A549 (cell line): ENCODE data around the gene CFAP46. TPM values are rescaled to one million over a fixed set of nuclear protein-coding genes. Genes with fewer than 3 reads are reported as not detected.

Experiments
- ATAC-seq, 2 experiments: fragments of 200-7000 bp in 1 of 2; fragments of >200 bp in 1 of 2; cut with Nextera tagmentation in 1 of 2; cut with Tn5 transposase in 1 of 2; 3 replicates each; pipeline versions ENCODE4 v1.8.0 to v1.9.1; 2018 to 2020; ENCODE audit warnings: mild to moderate bottlenecking in 1 of 2, moderate library complexity in 1 of 2
- CTCF ChIA-PET: fragments of 300-600 bp; sonication (Branson Sonifier 250); formaldehyde crosslinking; extraction: SDS; loops from one replicate; lab custom pipeline; 2021; ENCODE audit warnings: antibody characterized with exemption, inconsistent platforms; lab: Yijun Ruan, JAX
- POLR2A ChIA-PET: fragments of 350-600 bp; formaldehyde crosslinking; extraction: SDS; loops from one replicate; lab custom pipeline; 2021; ENCODE audit warnings: antibody characterized with exemption, inconsistent platforms; lab: Yijun Ruan, JAX
- DNase-seq, 2 experiments: peaks; one replicate each; pipeline versions ENCODE4 v3.0.0 to v3.0.0-alpha.2; 2011 to 2016; ENCODE audit warnings: low read depth in 1 of 2, low spot score in 1 of 2
- FAIRE-seq: peaks from 2 replicates; lab custom pipeline; 2011; peaks lifted over from hg19 to GRCh38; lab: Jason Lieb, UNC
- H3K27ac ChIP-seq, 2 experiments: fragments of >200 bp; sonication (Bioruptor Twin); formaldehyde crosslinking; 3 replicates each; pipeline ENCODE4 v1.5.1; 2016 to 2017
- H3K4me1 ChIP-seq: fragments of >200 bp; sonication (Bioruptor Twin); formaldehyde crosslinking; 3 replicates; pipeline ENCODE4 v1.6.1; 2016
- H3K4me2 ChIP-seq: fragments of >200 bp; sonication (Bioruptor Twin); formaldehyde crosslinking; 3 replicates; pipeline ENCODE4 v1.6.1; 2016
- H3K4me3 ChIP-seq: fragments of >200 bp; sonication (Bioruptor Twin); formaldehyde crosslinking; 3 replicates; pipeline ENCODE4 v1.5.1; 2016
- H3K9me3 ChIP-seq: fragments of >200 bp; sonication (Bioruptor Twin); formaldehyde crosslinking; 3 replicates; pipeline ENCODE4 v1.6.1; 2016
- BHLHE40 ChIP-seq: IDR thresholded peaks from 2 replicates; pipeline ENCODE4 v1.6.1; 2012; ENCODE audit warnings: low read depth, low read length, inconsistent platforms
- CBX2 ChIP-seq: fragments of 200-600 bp; sonication (generic); IDR thresholded peaks from 2 replicates; pipeline ENCODE4 v1.6.1; 2016; ENCODE audit warnings: low read depth, mild to moderate bottlenecking, borderline replicate concordance
- CBX8 ChIP-seq: fragments of 200-600 bp; sonication (generic); IDR thresholded peaks from 2 replicates; pipeline ENCODE4 v1.6.1; 2016
- CHD2 ChIP-seq: fragments of 150-350 bp; IDR thresholded peaks from 2 replicates; pipeline ENCODE4 v1.6.1; 2014; ENCODE audit warnings: low read length; ENCODE audit not compliant: partially characterized antibody
- GATA3 ChIP-seq: IDR thresholded peaks from 2 replicates; pipeline ENCODE4 v1.6.1; 2012; ENCODE audit warnings: borderline replicate concordance
- HDAC2 ChIP-seq: fragments of 200-600 bp; sonication (generic); IDR thresholded peaks from 2 replicates; pipeline ENCODE4 v1.6.1; 2016
- HOXB13 ChIP-seq: fragments of 250-450 bp; sonication (Bioruptor Pico); IDR thresholded peaks from 2 replicates; pipeline ENCODE4 v1.5.0; 2020; ENCODE audit warnings: low read depth, mild to moderate bottlenecking, moderate library complexity
- HOXB5 ChIP-seq: fragments of 250-450 bp; sonication (Bioruptor Pico); IDR thresholded peaks from 2 replicates; pipeline ENCODE4 v1.5.0; 2020; ENCODE audit warnings: mild to moderate bottlenecking, moderate library complexity
- MAFK ChIP-seq: fragments of 450-650 bp; IDR thresholded peaks from 2 replicates; pipeline ENCODE4 v1.6.1; 2014; ENCODE audit not compliant: partially characterized antibody
- MAZ ChIP-seq: fragments of 150-350 bp; IDR thresholded peaks from 2 replicates; pipeline ENCODE4 v1.6.1; 2014; ENCODE audit warnings: antibody characterized with exemption, low read depth, low read length, borderline replicate concordance
- NFE2L2 ChIP-seq: fragments of 150-350 bp; conservative IDR thresholded peaks from 2 replicates; pipeline ENCODE4 v1.6.1; 2014; ENCODE audit warnings: low read length
- NPAS2 ChIP-seq: fragments of 250-450 bp; sonication (Bioruptor Pico); IDR thresholded peaks from 2 replicates; pipeline ENCODE4 v1.8.0; 2022; ENCODE audit warnings: mild to moderate bottlenecking, moderate library complexity, borderline replicate concordance
- NR3C1 ChIP-seq: fragments of >200 bp; sonication (Bioruptor Twin); formaldehyde crosslinking; IDR thresholded peaks from 3 replicates; pipeline ENCODE4 v1.6.1; 2017
- PHF8 ChIP-seq: fragments of 200-600 bp; sonication (generic); IDR thresholded peaks from 2 replicates; pipeline ENCODE4 v1.6.1; 2016; ENCODE audit warnings: low read depth, mild to moderate bottlenecking, antibody characterized with exemption, moderate library complexity, borderline replicate concordance
- POLR2A ChIP-seq: IDR thresholded peaks from 2 replicates; pipeline ENCODE4 v1.6.1; 2012; ENCODE audit warnings: mild to moderate bottlenecking, low read length
- RARB ChIP-seq: fragments of 250-450 bp; sonication (Bioruptor Pico); IDR thresholded peaks from 2 replicates; pipeline ENCODE4 v1.8.0; 2021; ENCODE audit warnings: mild to moderate bottlenecking, moderate library complexity
- RNF2 ChIP-seq: fragments of 200-600 bp; sonication (generic); IDR thresholded peaks from 2 replicates; pipeline ENCODE4 v1.6.1; 2016; ENCODE audit warnings: low read depth, mild to moderate bottlenecking, antibody characterized with exemption, moderate library complexity, borderline replicate concordance
- TFCP2L1 ChIP-seq: fragments of 250-450 bp; sonication (Bioruptor Pico); IDR thresholded peaks from 2 replicates; pipeline ENCODE4 v1.5.0; 2021; ENCODE audit warnings: mild to moderate bottlenecking
- TP53 ChIP-seq: fragments of 250-450 bp; sonication (Bioruptor Pico); IDR thresholded peaks from 2 replicates; pipeline ENCODE4 v1.5.0; 2021; ENCODE audit warnings: mild to moderate bottlenecking, moderate library complexity
- ZC3H11A ChIP-seq: fragments of 450-650 bp; IDR thresholded peaks from 2 replicates; pipeline ENCODE4 v1.6.1; 2014; ENCODE audit warnings: antibody characterized with exemption, mild to moderate bottlenecking
- WGBS: methylation state at CpG from one replicate; pipeline ENCODE4 v1.1.6; 2017; ENCODE audit errors: missing lambda C conversion rate; 5-methylcytosine and 5-hydroxymethylcytosine counted together
- polyA plus RNA-seq, 4 experiments: library from polyadenylated mRNA; depleted of rRNA in 3 of 4; stranded (reverse); fragments of >200 nt; fragmentation: RNase III in 1 of 4; extraction: RNeasy Plus Mini Kit Qiagen cat#74134 plus additional on column Dnase treatment in 1 of 4; gene quantifications; 2 replicates in 3 of 4; 3 replicates in 1 of 4; pipeline ENCODE4 v1.2.3, GENCODE V29; 2011 to 2017
- TF ChIP-seq, protein P1 (sequence below): fragments of 250-450 bp; sonication (Bioruptor Pico); IDR thresholded peaks from 2 replicates; pipeline ENCODE4 v1.5.0; 2021; ENCODE audit warnings: mild to moderate bottlenecking, moderate library complexity, borderline replicate concordance
- TF ChIP-seq, protein P2 (sequence below): fragments of 200-600 bp; sonication (generic); IDR thresholded peaks from 2 replicates; pipeline ENCODE4 v1.6.1; 2016; ENCODE audit warnings: antibody characterized with exemption, mild to moderate bottlenecking, moderate library complexity

Gene CFAP46
- polyA plus RNA-seq, 2 of the 4 experiments (the other 2 are of a cell fraction): 0.88 to 1.8 TPM

DNA sequence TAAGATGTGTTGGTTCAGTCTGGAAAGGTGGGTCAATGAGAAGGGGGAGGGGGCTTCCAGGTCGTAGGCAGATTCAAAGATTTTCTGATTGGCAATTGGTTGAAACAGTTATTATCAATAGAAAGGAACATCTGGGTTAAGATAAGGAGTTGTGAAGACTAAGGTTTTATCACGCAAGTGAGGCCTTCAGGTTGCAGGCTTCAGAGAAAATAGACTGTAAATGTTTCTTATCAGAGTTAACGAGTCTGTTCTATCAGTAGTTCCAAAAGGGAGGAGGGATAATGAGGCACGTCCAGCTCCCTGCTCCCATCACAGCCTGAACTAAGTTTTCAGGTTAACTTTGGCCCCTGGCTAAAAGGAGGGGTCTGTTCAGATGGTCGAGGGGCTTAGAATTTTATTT lies 11.1 kb upstream of the CFAP46 start:
- no peak for TF ChIP-seq TP53
- TF ChIP-seq CBX8: peak; percentile 69; the same call in 1 of the 2 replicates
- no peak for TF ChIP-seq CHD2
- TF ChIP-seq RNF2: peak; percentile 51; the same call in 1 of the 2 replicates
- 11% methylated on average over 5 of the region's 5 CpGs for WGBS
- Histone ChIP-seq H3K4me1 (no peaks in the 10 kb centered on the region), H3K4me2 (no peak overlapping the region), H3K4me3 (no peak overlapping the region), H3K27ac (no peak overlapping the region), H3K9me3 (no peaks in the 10 kb centered on the region)
- ChIA-PET POLR2A (no interaction called here), CTCF (interaction anchor here (1.5 kb wide), 1 partner anchor 299 kb away, joined by 3 read pairs; no protein-coding TSS in a partner anchor)
- no peak for ATAC-seq
- no peak for FAIRE-seq
- no peak for DNase-seq

DNA sequence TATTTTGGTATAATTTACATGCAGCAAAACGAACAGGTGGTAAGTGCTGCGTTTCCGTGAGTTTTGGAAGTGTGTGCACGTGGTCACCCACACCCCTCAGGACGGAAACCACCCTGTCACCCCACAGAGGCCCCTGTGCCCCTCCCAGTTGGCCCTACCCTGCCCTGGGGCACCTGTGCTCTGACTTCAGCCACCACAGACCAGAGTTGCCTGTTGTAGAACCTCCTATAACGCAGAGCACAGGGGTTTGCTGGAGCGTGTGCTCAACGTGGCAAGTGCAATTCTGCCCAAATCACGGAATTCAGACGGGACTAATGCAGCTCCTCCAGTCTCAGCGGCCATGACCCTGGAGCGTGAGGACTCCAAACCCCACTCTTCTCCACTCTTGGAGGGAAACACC lies 9.6 kb upstream of the CFAP46 start:
- no peaks in the 10 kb centered on the region for H3K9me3 ChIP-seq
- TF ChIP-seq CBX2: no peak
- TF ChIP-seq MAFK: no peak
- TF ChIP-seq NPAS2 (CRISPR knock-in tag): no peak
- TF ChIP-seq POLR2A: no peak
- no peak for TF ChIP-seq HOXB5 (CRISPR knock-in tag)
- TF ChIP-seq PHF8: no peak
- TF ChIP-seq, protein P1, sequence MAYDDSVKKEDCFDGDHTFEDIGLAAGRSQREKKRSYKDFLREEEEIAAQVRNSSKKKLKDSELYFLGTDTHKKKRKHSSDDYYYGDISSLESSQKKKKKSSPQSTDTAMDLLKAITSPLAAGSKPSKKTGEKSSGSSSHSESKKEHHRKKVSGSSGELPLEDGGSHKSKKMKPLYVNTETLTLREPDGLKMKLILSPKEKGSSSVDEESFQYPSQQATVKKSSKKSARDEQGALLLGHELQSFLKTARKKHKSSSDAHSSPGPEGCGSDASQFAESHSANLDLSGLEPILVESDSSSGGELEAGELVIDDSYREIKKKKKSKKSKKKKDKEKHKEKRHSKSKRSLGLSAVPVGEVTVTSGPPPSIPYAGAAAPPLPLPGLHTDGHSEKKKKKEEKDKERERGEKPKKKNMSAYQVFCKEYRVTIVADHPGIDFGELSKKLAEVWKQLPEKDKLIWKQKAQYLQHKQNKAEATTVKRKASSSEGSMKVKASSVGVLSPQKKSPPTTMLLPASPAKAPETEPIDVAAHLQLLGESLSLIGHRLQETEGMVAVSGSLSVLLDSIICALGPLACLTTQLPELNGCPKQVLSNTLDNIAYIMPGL (CRISPR knock-in tag): no peak
- no peak for TF ChIP-seq HDAC2
- no peak for TF ChIP-seq ZC3H11A
- TF ChIP-seq GATA3: no peak
- TF ChIP-seq BHLHE40: no peak
- TF ChIP-seq, protein P2, sequence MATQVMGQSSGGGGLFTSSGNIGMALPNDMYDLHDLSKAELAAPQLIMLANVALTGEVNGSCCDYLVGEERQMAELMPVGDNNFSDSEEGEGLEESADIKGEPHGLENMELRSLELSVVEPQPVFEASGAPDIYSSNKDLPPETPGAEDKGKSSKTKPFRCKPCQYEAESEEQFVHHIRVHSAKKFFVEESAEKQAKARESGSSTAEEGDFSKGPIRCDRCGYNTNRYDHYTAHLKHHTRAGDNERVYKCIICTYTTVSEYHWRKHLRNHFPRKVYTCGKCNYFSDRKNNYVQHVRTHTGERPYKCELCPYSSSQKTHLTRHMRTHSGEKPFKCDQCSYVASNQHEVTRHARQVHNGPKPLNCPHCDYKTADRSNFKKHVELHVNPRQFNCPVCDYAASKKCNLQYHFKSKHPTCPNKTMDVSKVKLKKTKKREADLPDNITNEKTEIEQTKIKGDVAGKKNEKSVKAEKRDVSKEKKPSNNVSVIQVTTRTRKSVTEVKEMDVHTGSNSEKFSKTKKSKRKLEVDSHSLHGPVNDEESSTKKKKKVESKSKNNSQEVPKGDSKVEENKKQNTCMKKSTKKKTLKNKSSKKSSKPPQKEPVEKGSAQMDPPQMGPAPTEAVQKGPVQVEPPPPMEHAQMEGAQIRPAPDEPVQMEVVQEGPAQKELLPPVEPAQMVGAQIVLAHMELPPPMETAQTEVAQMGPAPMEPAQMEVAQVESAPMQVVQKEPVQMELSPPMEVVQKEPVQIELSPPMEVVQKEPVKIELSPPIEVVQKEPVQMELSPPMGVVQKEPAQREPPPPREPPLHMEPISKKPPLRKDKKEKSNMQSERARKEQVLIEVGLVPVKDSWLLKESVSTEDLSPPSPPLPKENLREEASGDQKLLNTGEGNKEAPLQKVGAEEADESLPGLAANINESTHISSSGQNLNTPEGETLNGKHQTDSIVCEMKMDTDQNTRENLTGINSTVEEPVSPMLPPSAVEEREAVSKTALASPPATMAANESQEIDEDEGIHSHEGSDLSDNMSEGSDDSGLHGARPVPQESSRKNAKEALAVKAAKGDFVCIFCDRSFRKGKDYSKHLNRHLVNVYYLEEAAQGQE: no peak
- TF ChIP-seq RARB (CRISPR knock-in tag): no peak
- TF ChIP-seq, all 56 proteins: peak for 0
- DNase-seq (no peak), ATAC-seq (no peak), FAIRE-seq (no peak)
- Histone ChIP-seq H3K4me1 (no peaks in the 10 kb centered on the region), H3K4me3 (no peak overlapping the region), H3K27ac (no peak overlapping the region), H3K4me2 (no peak overlapping the region)
- 20% methylated on average over 12 of the region's 12 CpGs for WGBS
- POLR2A ChIA-PET: no interaction called here
- CTCF ChIA-PET: interaction anchor here (1.1 to 1.3 kb wide), 2 partner anchors 12 to 173 kb away, joined by 3 to 4 read pairs; no protein-coding TSS in a partner anchor

DNA sequence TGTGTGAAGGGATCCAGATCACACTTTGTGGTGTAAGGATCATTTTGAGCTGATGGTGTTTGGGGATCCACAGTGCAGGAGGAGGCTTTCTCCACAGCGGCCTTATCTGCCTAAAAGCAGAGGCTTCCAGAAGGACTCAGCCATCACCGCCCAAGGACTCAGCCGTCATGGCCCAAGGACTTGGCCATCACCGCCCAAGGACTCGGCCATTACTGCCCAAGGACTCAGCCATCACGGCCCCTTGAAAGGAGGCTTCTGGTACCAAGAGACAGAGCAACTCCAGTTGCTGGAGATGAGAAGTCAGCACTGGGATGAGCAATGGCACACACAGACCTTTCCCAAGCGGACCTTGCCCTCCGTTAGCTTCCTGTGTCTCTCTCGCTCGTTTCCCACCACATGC lies 6.0 kb upstream of the CFAP46 start:
- H3K4me1 ChIP-seq: no peaks in the 10 kb centered on the region

More for the DNA sequence above, 6.0 kb upstream of the CFAP46 start:
- ATAC-seq: no peak
- CTCF ChIA-PET: interaction anchor here (0.6 to 1.2 kb wide), 3 partner anchors 8 to 515 kb away, joined by 3 read pairs; no protein-coding TSS in a partner anchor
- POLR2A ChIA-PET: no interaction called here
- FAIRE-seq: no peak
- Histone ChIP-seq H3K27ac (no peak overlapping the region), H3K4me2 (no peak overlapping the region), H3K9me3 (no peaks in the 10 kb centered on the region), H3K4me3 (no peak overlapping the region)
- no peak for TF ChIP-seq HOXB13 (CRISPR knock-in tag)
- TF ChIP-seq MAZ: no peak
- TF ChIP-seq NFE2L2: no peak
- no peak for TF ChIP-seq TP53
- TF ChIP-seq TFCP2L1 (CRISPR knock-in tag): no peak
- no peak for TF ChIP-seq NR3C1
- DNase-seq: no peak
- 38% methylated on average over 9 of the region's 10 CpGs for WGBS
